ENCODE data around the gene FOXN3. TPM values are rescaled to one million over a fixed set of nuclear protein-coding genes. Genes with fewer than 3 reads are reported as not detected.

The FOXN3 gene
- polyA plus RNA-seq, 3 donors, result 38.7 to 57.4 (median 42.0) TPM

DNA sequence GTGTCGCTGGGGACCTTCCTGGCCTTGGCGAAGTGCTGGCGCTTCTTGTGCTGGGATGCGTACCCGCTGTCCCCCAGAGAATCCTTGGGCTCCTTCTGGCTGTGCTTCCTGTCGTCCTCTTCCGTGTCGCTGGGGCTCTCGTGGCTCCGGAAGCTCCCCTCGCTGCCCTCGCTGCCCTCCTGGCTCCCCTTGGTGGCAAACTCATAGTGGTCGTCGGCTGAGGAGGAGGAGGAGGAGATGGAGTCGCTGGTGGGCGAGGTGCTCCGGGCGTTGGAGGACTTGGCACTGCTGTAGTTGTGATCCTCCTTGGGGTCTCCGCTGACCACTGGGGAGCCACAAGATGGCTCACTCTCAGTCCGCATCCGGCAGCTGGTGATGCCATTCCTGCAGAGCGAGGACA is 254.4 kb downstream of the FOXN3 start:
- H3K36me3 Mint-ChIP-seq, result peaks cover 61 to 68% of the 10 kb centered on the region in 2 donors
- peaks cover 31 to 46% of the 10 kb centered on the region in 2 donors for H3K36me3 ChIP-seq (replicated peaks in 1 of 2; ENCODE audit: control insufficient read depth in 1 of 2, insufficient read depth in 2 of 2, low read length in 2 of 2)
- H3K27me3 ChIP-seq (ENCODE audit: control insufficient read depth in 2 of 2, insufficient read depth in 2 of 2, low read length in 2 of 2), result no peaks in the 10 kb centered on the region
- no peak for DNase-seq
- no peaks in the 10 kb centered on the region for H3K9me3 ChIP-seq (replicated peaks in 1 of 2; ENCODE audit: control insufficient read depth in 1 of 2, insufficient read depth in 1 of 2, low read length in 2 of 2)
- H3K9me3 Mint-ChIP-seq, result peaks cover 0 to 3% (median 0%) of the 10 kb centered on the region in 7 donors
- no peak overlapping the region for H3K4me2 ChIP-seq (replicated peaks; ENCODE audit: extremely low read depth, low read length, poor library complexity, severe bottlenecking)
- H3K9ac ChIP-seq (ENCODE audit: insufficient read depth, low read length, poor library complexity, severe bottlenecking), result no peak overlapping the region
- peaks cover 37 to 41% of the 10 kb centered on the region in 2 donors for H3K4me1 ChIP-seq (ENCODE audit: control insufficient read depth in 1 of 2, insufficient read depth in 2 of 2, low read length in 2 of 2)
- H3K27ac ChIP-seq (ENCODE audit: low read depth in 1 of 2, low read length in 2 of 2), result no peak overlapping the region
- peaks cover 14% of the 10 kb centered on the region for H4K20me1 ChIP-seq (ENCODE audit: insufficient read depth, low read length)
- H3K4me1 Mint-ChIP-seq, result peaks cover 50% of the 10 kb centered on the region
- no peak overlapping the region for H3K4me3 Mint-ChIP-seq
- H3K79me2 ChIP-seq (ENCODE audit: insufficient read depth, low read length), result no peaks in the 10 kb centered on the region
- peaks cover 0 to 3% (median 1%) of the 10 kb centered on the region in 3 donors for H3K27me3 Mint-ChIP-seq (ENCODE audit: low read depth in 3 of 3)
- TF ChIP-seq, protein P1, sequence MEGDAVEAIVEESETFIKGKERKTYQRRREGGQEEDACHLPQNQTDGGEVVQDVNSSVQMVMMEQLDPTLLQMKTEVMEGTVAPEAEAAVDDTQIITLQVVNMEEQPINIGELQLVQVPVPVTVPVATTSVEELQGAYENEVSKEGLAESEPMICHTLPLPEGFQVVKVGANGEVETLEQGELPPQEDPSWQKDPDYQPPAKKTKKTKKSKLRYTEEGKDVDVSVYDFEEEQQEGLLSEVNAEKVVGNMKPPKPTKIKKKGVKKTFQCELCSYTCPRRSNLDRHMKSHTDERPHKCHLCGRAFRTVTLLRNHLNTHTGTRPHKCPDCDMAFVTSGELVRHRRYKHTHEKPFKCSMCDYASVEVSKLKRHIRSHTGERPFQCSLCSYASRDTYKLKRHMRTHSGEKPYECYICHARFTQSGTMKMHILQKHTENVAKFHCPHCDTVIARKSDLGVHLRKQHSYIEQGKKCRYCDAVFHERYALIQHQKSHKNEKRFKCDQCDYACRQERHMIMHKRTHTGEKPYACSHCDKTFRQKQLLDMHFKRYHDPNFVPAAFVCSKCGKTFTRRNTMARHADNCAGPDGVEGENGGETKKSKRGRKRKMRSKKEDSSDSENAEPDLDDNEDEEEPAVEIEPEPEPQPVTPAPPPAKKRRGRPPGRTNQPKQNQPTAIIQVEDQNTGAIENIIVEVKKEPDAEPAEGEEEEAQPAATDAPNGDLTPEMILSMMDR (IDR thresholded peaks at IDR 0.05), result no peak
- 99% methylated on average over 15 of the region's 22 CpGs for WGBS (ENCODE audit: insufficient coverage)
- H3K4me3 ChIP-seq (replicated peaks in 1 of 3; ENCODE audit: low read depth in 2 of 3, low read length in 3 of 3), result no peak overlapping the region
- peak overlapping the region in 4 of 7 donors; percentile 16 to 76 (median 47) for H3K27ac Mint-ChIP-seq
- H2AFZ ChIP-seq (ENCODE audit: insufficient read depth, low read depth, low read length, poor library complexity, severe bottlenecking), result no peak overlapping the region
- intact Hi-C loops (cut with micrococcal nuclease), result no loop called here

DNA sequence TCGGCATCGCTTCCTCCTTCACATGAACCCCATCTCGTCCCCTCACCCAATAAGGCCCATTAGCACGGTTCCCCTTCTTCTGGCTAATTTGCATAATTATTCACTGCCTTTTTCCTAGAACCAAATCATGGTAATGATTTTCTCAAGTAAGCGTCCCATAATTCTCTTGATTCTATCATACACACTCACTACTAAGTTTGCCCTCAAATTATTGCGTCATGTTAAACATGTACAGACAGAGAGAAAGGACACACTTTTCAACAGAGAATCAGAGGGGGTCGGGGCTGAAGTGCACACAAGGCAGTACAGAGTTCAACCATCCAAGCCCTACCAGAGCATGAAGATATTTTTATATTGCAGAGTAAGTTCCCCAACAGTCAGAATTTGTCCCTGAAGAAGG is 256.6 kb downstream of the FOXN3 start:
- Mint-ChIP-seq H3K27me3 (ENCODE audit: low read depth in 3 of 3) (peaks cover 0 to 3% (median 1%) of the 10 kb centered on the region in 3 donors), H3K4me3 (no peak overlapping the region), H3K9me3 (peaks cover 0 to 3% (median 0%) of the 10 kb centered on the region in 7 donors), H3K4me1 (peaks cover 28% of the 10 kb centered on the region), H3K36me3 (peaks cover 73 to 75% of the 10 kb centered on the region in 2 donors), H3K27ac (peak overlapping the region in 6 of 7 donors; percentile 3 to 83 (median 62))
- Histone ChIP-seq H3K4me3 (replicated peaks in 1 of 3; ENCODE audit: low read depth in 2 of 3, low read length in 3 of 3) (no peak overlapping the region), H3K27me3 (ENCODE audit: control insufficient read depth in 2 of 2, insufficient read depth in 2 of 2, low read length in 2 of 2) (no peaks in the 10 kb centered on the region), H3K36me3 (replicated peaks in 1 of 2; ENCODE audit: control insufficient read depth in 1 of 2, insufficient read depth in 2 of 2, low read length in 2 of 2) (peaks cover 37 to 55% of the 10 kb centered on the region in 2 donors), H3K27ac (ENCODE audit: low read depth in 1 of 2, low read length in 2 of 2) (no peak overlapping the region), H3K4me1 (ENCODE audit: control insufficient read depth in 1 of 2, insufficient read depth in 2 of 2, low read length in 2 of 2) (peaks cover 19 to 20% of the 10 kb centered on the region in 2 donors), H4K20me1 (ENCODE audit: insufficient read depth, low read length) (peaks cover 14% of the 10 kb centered on the region), H3K79me2 (ENCODE audit: insufficient read depth, low read length) (no peaks in the 10 kb centered on the region), H3K9ac (ENCODE audit: insufficient read depth, low read length, poor library complexity, severe bottlenecking) (no peak overlapping the region), H2AFZ (ENCODE audit: insufficient read depth, low read depth, low read length, poor library complexity, severe bottlenecking) (no peak overlapping the region), H3K9me3 (replicated peaks in 1 of 2; ENCODE audit: control insufficient read depth in 1 of 2, insufficient read depth in 1 of 2, low read length in 2 of 2) (no peaks in the 10 kb centered on the region), H3K4me2 (replicated peaks; ENCODE audit: extremely low read depth, low read length, poor library complexity, severe bottlenecking) (no peak overlapping the region)
- peak in 1 of 3 donors; percentile 18 for DNase-seq
- intact Hi-C loops (cut with micrococcal nuclease), result no loop called here
- 19% methylated on average over 6 of the region's 7 CpGs for WGBS (ENCODE audit: insufficient coverage)
- TF ChIP-seq, protein P1 (IDR thresholded peaks at IDR 0.05), result no peak

All from CD14-positive monocyte (primary cell).